ENCODE data around the gene ALKBH3.

Gene ALKBH3

DNA sequence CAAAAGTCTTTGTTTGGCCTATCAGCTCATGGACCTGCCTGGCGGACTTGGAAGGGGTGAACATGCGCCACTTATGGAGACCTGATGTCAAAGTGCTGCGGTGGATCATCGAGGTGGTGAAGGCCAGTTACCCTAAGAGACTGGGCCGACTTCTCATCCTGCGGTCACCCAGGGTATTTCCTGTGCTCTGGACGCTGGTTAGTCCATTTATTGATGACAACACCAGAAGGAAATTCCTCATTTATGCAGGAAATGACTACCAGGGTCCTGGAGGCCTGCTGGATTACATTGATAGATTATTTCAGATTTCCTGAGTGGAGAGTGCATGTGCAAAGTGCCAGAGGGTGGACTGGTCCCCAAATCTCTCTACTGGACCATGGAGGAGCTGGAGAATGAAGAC lies 17.9 kb downstream of the ALKBH3 start:
- DNase-seq (ENCODE audit: low read depth), result no peak
- no peak overlapping the region for H3K4me3 ChIP-seq (ENCODE audit: control insufficient read depth, low read depth, low read length)
- no peak for TF ChIP-seq CTCF (IDR thresholded peaks at IDR 0.05; ENCODE audit: control insufficient read depth, insufficient read depth, low read depth, low read length, missing control alignments)

GRCh38 chr11:43899094-43899493 lies 18.5 kb downstream of the ALKBH3 start:
- no peak for DNase-seq (ENCODE audit: low read depth)
- no peak for TF ChIP-seq CTCF (IDR thresholded peaks at IDR 0.05; ENCODE audit: control insufficient read depth, insufficient read depth, low read depth, low read length, missing control alignments)
- H3K4me3 ChIP-seq (ENCODE audit: control insufficient read depth, low read depth, low read length), result no peak overlapping the region

- DNase-seq (ENCODE audit: low read depth), result no peak
- no peak for TF ChIP-seq CTCF (IDR thresholded peaks at IDR 0.05; ENCODE audit: control insufficient read depth, insufficient read depth, low read depth, low read length, missing control alignments)
- no peak overlapping the region for H3K4me3 ChIP-seq (ENCODE audit: control insufficient read depth, low read depth, low read length)
Measured at GRCh38 chr11:43901551-43901950, 20.9 kb downstream of the ALKBH3 start.

- TF ChIP-seq CTCF (IDR thresholded peaks at IDR 0.05; ENCODE audit: control insufficient read depth, insufficient read depth, low read depth, low read length, missing control alignments), result no peak
- no peak for DNase-seq (ENCODE audit: low read depth)
- H3K4me3 ChIP-seq (ENCODE audit: control insufficient read depth, low read depth, low read length), result no peak overlapping the region
Measured at GRCh38 chr11:43903078-43903477, 22.4 kb downstream of the ALKBH3 start.

DNA sequence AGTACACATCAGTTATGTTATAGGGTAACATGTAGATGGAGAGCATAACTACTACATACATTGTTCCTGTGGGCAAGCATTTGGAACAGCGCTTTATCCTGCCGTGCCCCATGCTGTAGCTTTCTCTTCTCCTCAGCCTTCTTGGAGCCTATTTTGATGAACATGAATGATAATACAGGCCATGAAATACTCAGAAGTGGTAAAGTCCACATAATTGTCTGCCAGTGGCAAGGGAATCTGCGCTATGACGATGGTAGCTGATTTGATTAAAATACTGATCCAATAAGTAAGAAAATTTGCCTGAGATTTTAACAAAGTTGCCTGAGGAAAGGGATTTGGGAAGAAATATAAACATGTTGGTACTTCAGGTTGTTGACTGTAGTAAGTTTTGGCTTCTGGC lies 23.3 kb downstream of the ALKBH3 start:
- no peak for TF ChIP-seq CTCF (IDR thresholded peaks at IDR 0.05; ENCODE audit: control insufficient read depth, insufficient read depth, low read depth, low read length, missing control alignments)
- H3K4me3 ChIP-seq (ENCODE audit: control insufficient read depth, low read depth, low read length), result no peak overlapping the region
- DNase-seq (ENCODE audit: low read depth), result no peak

- no peak for TF ChIP-seq CTCF (IDR thresholded peaks at IDR 0.05; ENCODE audit: control insufficient read depth, insufficient read depth, low read depth, low read length, missing control alignments)
- peak; percentile 25 for DNase-seq (ENCODE audit: low read depth)
- H3K4me3 ChIP-seq (ENCODE audit: control insufficient read depth, low read depth, low read length), result no peak overlapping the region
Measured at GRCh38 chr11:43904742-43905535, 24.3 kb downstream of the ALKBH3 start.

All from AG09309 (cell line).